Mesothelial cell of epicardium (in vitro differentiated cells): ENCODE results near the gene CD2BP2. TPM values are rescaled to one million over a fixed set of nuclear protein-coding genes. Genes with fewer than 3 reads are reported as not detected.

Experiments used
- DNase-seq, 2 experiments: peaks; one replicate each; pipeline ENCODE4 v3.0.0; 2021; ENCODE audit warnings: low spot score in 2 of 2; ENCODE audit not compliant: unreplicated experiment in 2 of 2
- H3K27ac Mint-ChIP-seq: 2 replicates; pipeline ENCODE4 v1.8.0; 2021; ENCODE audit warnings: mixed read lengths
- H3K27me3 Mint-ChIP-seq: 2 replicates; pipeline ENCODE4 v1.8.0; 2021; ENCODE audit warnings: low read depth, mixed read lengths
- H3K36me3 Mint-ChIP-seq: 2 replicates; pipeline ENCODE4 v1.8.0; 2021; ENCODE audit warnings: mixed read lengths
- H3K4me1 Mint-ChIP-seq: 2 replicates; pipeline ENCODE4 v1.8.0; 2021; ENCODE audit warnings: mixed read lengths
- H3K4me3 Mint-ChIP-seq: 2 replicates; pipeline ENCODE4 v1.8.0; 2021; ENCODE audit warnings: mild to moderate bottlenecking, moderate library complexity, mixed read lengths
- H3K9me3 Mint-ChIP-seq: 2 replicates; pipeline ENCODE4 v1.8.0; 2021; ENCODE audit warnings: mixed read lengths
- total RNA-seq: library from RNA; stranded (reverse); gene quantifications from 3 replicates; pipeline ENCODE4 v1.2.1, GENCODE V29; 2021
- TF ChIP-seq, protein P1 (sequence below): fragments of 200-600 bp; sonication (generic); IDR thresholded peaks from one replicate; pipeline ENCODE4 v1.5.0; 2021; ENCODE audit warnings: antibody characterized with exemption; ENCODE audit not compliant: unreplicated experiment

The CD2BP2 gene
- total RNA-seq, 1 donor from 2014 or later = 63.9 TPM

- peaks cover 9% of the 10 kb centered on the region for H3K36me3 Mint-ChIP-seq
- H3K27me3 Mint-ChIP-seq = no peaks in the 10 kb centered on the region
- H3K27ac Mint-ChIP-seq = peak overlapping the region; percentile 34
- H3K4me3 Mint-ChIP-seq = no peak overlapping the region
- TF ChIP-seq, protein P1, sequence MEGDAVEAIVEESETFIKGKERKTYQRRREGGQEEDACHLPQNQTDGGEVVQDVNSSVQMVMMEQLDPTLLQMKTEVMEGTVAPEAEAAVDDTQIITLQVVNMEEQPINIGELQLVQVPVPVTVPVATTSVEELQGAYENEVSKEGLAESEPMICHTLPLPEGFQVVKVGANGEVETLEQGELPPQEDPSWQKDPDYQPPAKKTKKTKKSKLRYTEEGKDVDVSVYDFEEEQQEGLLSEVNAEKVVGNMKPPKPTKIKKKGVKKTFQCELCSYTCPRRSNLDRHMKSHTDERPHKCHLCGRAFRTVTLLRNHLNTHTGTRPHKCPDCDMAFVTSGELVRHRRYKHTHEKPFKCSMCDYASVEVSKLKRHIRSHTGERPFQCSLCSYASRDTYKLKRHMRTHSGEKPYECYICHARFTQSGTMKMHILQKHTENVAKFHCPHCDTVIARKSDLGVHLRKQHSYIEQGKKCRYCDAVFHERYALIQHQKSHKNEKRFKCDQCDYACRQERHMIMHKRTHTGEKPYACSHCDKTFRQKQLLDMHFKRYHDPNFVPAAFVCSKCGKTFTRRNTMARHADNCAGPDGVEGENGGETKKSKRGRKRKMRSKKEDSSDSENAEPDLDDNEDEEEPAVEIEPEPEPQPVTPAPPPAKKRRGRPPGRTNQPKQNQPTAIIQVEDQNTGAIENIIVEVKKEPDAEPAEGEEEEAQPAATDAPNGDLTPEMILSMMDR = no peak
- H3K4me1 Mint-ChIP-seq = peaks cover 17% of the 10 kb centered on the region
- no peaks in the 10 kb centered on the region for H3K9me3 Mint-ChIP-seq
- DNase-seq = no peak
These were observed 3.3 kb downstream of the CD2BP2 start for GRCh38 chr16:30351586-30352419.

- no peaks in the 10 kb centered on the region for H3K27me3 Mint-ChIP-seq
- TF ChIP-seq, protein P1 = no peak
- no peak overlapping the region for H3K27ac Mint-ChIP-seq
- no peak overlapping the region for H3K4me3 Mint-ChIP-seq
- no peaks in the 10 kb centered on the region for H3K9me3 Mint-ChIP-seq
- no peak for DNase-seq
- peaks cover 14% of the 10 kb centered on the region for H3K4me1 Mint-ChIP-seq
- peaks cover 9% of the 10 kb centered on the region for H3K36me3 Mint-ChIP-seq
These were observed 4.1 kb downstream of the CD2BP2 start for GRCh38 chr16:30351001-30351441.

- TF ChIP-seq, protein P1 = no peak
- Mint-ChIP-seq H3K27ac (no peak overlapping the region), H3K4me3 (no peak overlapping the region), H3K27me3 (no peaks in the 10 kb centered on the region), H3K9me3 (no peaks in the 10 kb centered on the region), H3K4me1 (peaks cover 9% of the 10 kb centered on the region), H3K36me3 (peaks cover 9% of the 10 kb centered on the region)
- DNase-seq = no peak
These were observed 4.8 kb downstream of the CD2BP2 start for GRCh38 chr16:30350134-30350871.

GRCh38 chr16:30349675-30350074 is 5.4 kb downstream of the CD2BP2 start:
- H3K27ac Mint-ChIP-seq = peak overlapping the region; percentile 61
- TF ChIP-seq, protein P1 = no peak
- DNase-seq = no peak
- no peaks in the 10 kb centered on the region for H3K9me3 Mint-ChIP-seq
- no peaks in the 10 kb centered on the region for H3K27me3 Mint-ChIP-seq
- no peak overlapping the region for H3K4me3 Mint-ChIP-seq
- H3K36me3 Mint-ChIP-seq = peaks cover 9% of the 10 kb centered on the region
- peaks cover 9% of the 10 kb centered on the region for H3K4me1 Mint-ChIP-seq

GRCh38 chr16:30348929-30349328 is 6.2 kb downstream of the CD2BP2 start:
- DNase-seq = no peak
- Mint-ChIP-seq H3K36me3 (peaks cover 6% of the 10 kb centered on the region), H3K27ac (no peak overlapping the region), H3K9me3 (no peaks in the 10 kb centered on the region), H3K4me3 (no peak overlapping the region), H3K27me3 (no peaks in the 10 kb centered on the region), H3K4me1 (peaks cover 2% of the 10 kb centered on the region)
- TF ChIP-seq, protein P1 = no peak
